Right renal pelvis (tissue), 4 donors: ENCODE results near the gene SLC11A1. TPM values are rescaled to one million over a fixed set of nuclear protein-coding genes. Genes with fewer than 3 reads are reported as not detected.

Experiments used
- DNase-seq, 4 donors: peaks; one replicate each; pipeline ENCODE4 v3.0.0-alpha.2; 2013; ENCODE audit warnings: low read depth in 4 of 4, low spot score in 3 of 4, missing footprints in 1 of 4
- polyA plus RNA-seq, 4 donors: library from polyadenylated mRNA; unstranded; fragments of 120-200 nt; gene quantifications; one replicate each; pipeline ENCODE4 v1.2.1, GENCODE V29; 2013; ENCODE audit not compliant: insufficient read length in 4 of 4

Gene SLC11A1
- 1 to 10 TPM in 1 of 4 donors, under 1 TPM in 3; 0.57 to 1.1 (median 0.69) TPM for polyA plus RNA-seq

- DNase-seq, result no peak
These were observed at the start of gene SLC11A1 for GRCh38 chr2:218381916-218382366. TSS of gene SLC11A1 (plus strand) at chr2:218382273. CDS start at chr2:218382369, 96 bp downstream.

- DNase-seq, result no peak
These were observed 49.8 kb upstream of the SLC11A1 start for GRCh38 chr2:218332288-218332687.

GRCh38 chr2:218332920-218333645 lies 49.0 kb upstream of the SLC11A1 start:
- DNase-seq, result no peak

GRCh38 chr2:218334531-218334930 lies 47.5 kb upstream of the SLC11A1 start:
- DNase-seq, result no peak

GRCh38 chr2:218340656-218341055 lies 41.4 kb upstream of the SLC11A1 start:
- DNase-seq, result no peak

GRCh38 chr2:218341381-218341780 lies 40.7 kb upstream of the SLC11A1 start:
- DNase-seq, result no peak

- no peak for DNase-seq
These were observed 39.2 kb upstream of the SLC11A1 start for GRCh38 chr2:218342837-218343236.

GRCh38 chr2:218343591-218343990 lies 38.5 kb upstream of the SLC11A1 start:
- DNase-seq, result no peak

GRCh38 chr2:218344090-218344754 lies 37.9 kb upstream of the SLC11A1 start:
- no peak for DNase-seq

- DNase-seq, result no peak
These were observed 37.2 kb upstream of the SLC11A1 start for GRCh38 chr2:218344755-218345417.

GRCh38 chr2:218345491-218346236 lies 36.4 kb upstream of the SLC11A1 start:
- no peak for DNase-seq

- no peak for DNase-seq
These were observed 34.9 kb upstream of the SLC11A1 start for GRCh38 chr2:218347172-218347571.

GRCh38 chr2:218354045-218354444 lies 28.0 kb upstream of the SLC11A1 start:
- no peak for DNase-seq

- DNase-seq, result no peak
These were observed 27.1 kb upstream of the SLC11A1 start for GRCh38 chr2:218354850-218355443.

GRCh38 chr2:218357236-218358177 lies 24.6 kb upstream of the SLC11A1 start:
- no peak for DNase-seq

- no peak for DNase-seq
These were observed 21.6 kb upstream of the SLC11A1 start for GRCh38 chr2:218360453-218360852.

GRCh38 chr2:218362606-218363005 lies 19.5 kb upstream of the SLC11A1 start:
- no peak for DNase-seq

GRCh38 chr2:218363736-218364135 lies 18.3 kb upstream of the SLC11A1 start:
- no peak for DNase-seq

GRCh38 chr2:218364196-218364595 lies 17.9 kb upstream of the SLC11A1 start:
- no peak for DNase-seq
